H1 (cell line): Measurements from ENCODE around the gene PSMB3. TPM values are rescaled to one million over a fixed set of nuclear protein-coding genes. Genes with fewer than 3 reads are reported as not detected.

ENCODE experiments used
- CTCF ChIA-PET: fragments of 300-600 bp; sonication (Branson Sonifier 250); formaldehyde crosslinking; loops from one replicate; lab custom pipeline; 2021; ENCODE audit not compliant: partially characterized antibody; lab: Charles Lee
- POLR2A ChIA-PET: fragments of 300-600 bp; sonication (Branson Sonifier 250); formaldehyde crosslinking; loops from one replicate; lab custom pipeline; 2021; ENCODE audit warnings: inconsistent platforms; ENCODE audit not compliant: partially characterized antibody; lab: Charles Lee
- DNase-seq, 2 experiments: peaks; one replicate each; pipeline versions ENCODE4 v3.0.0 to v3.0.0-alpha.2; 2010 to 2022; ENCODE audit warnings: low spot score in 2 of 2, low read depth in 1 of 2, mixed read lengths in 1 of 2
- FAIRE-seq: peaks from 2 replicates; lab custom pipeline; 2011; peaks lifted over from hg19 to GRCh38; lab: Jason Lieb, UNC
- H2AFZ ChIP-seq: 2 replicates; pipeline ENCODE4 v1.8.1; 2012; ENCODE audit warnings: low read length, inconsistent platforms
- H2AK5ac ChIP-seq: 2 replicates; pipeline ENCODE4 v1.6.1; 2013; ENCODE audit warnings: low read depth, low read length
- H2BK120ac ChIP-seq: replicated peaks from 2 replicates; pipeline ENCODE3; 2013; ENCODE audit warnings: low read depth, low read length, inconsistent platforms
- H2BK12ac ChIP-seq: 2 replicates; pipeline ENCODE4 v1.6.1; 2013; ENCODE audit warnings: low read depth, low read length
- H2BK15ac ChIP-seq: 2 replicates; pipeline ENCODE4 v1.6.1; 2013; ENCODE audit warnings: low read length
- H2BK20ac ChIP-seq: 2 replicates; pipeline ENCODE4 v1.6.1; 2013; ENCODE audit warnings: low read length
- H2BK5ac ChIP-seq: 2 replicates; pipeline ENCODE4 v1.6.1; 2013; ENCODE audit warnings: low read depth, low read length
- H3K14ac ChIP-seq: 2 replicates; pipeline ENCODE4 v1.6.1; 2013; ENCODE audit warnings: inconsistent platforms; ENCODE audit not compliant: insufficient read length
- H3K18ac ChIP-seq: 2 replicates; pipeline ENCODE4 v1.6.1; 2013; ENCODE audit warnings: low read length; ENCODE audit errors: extremely low read depth
- H3K23ac ChIP-seq: 2 replicates; pipeline ENCODE4 v1.6.1; 2013; ENCODE audit warnings: inconsistent platforms; ENCODE audit not compliant: insufficient read length
- H3K23me2 ChIP-seq: 2 replicates; pipeline ENCODE4 v1.6.1; 2013; ENCODE audit warnings: low read depth, low read length
- H3K27ac ChIP-seq: 2 replicates; pipeline ENCODE4 v1.6.1; 2011; ENCODE audit warnings: low read depth, low read length, inconsistent platforms
- H3K27me3 ChIP-seq, 4 experiments: replicated peaks in 1 of 4; 1 replicate in 1 of 4; 2 replicates in 3 of 4; pipeline versions ENCODE4 v1.6.1 to v1.8.1; 2011 to 2013; ENCODE audit warnings: low read length in 3 of 4, mild to moderate bottlenecking in 3 of 4, inconsistent platforms in 2 of 4, mixed read lengths in 2 of 4, moderate library complexity in 1 of 4; ENCODE audit not compliant: control insufficient read depth in 3 of 4, insufficient read depth in 3 of 4; ENCODE audit errors: extremely low read depth in 1 of 4
- H3K36me3 ChIP-seq, 4 experiments: 2 replicates each; pipeline versions ENCODE4 v1.6.1 to v1.8.1; 2011 to 2013; ENCODE audit warnings: mild to moderate bottlenecking in 4 of 4, low read length in 3 of 4, moderate library complexity in 2 of 4, control low read depth in 1 of 4, inconsistent platforms in 1 of 4; ENCODE audit not compliant: insufficient read depth in 4 of 4, control insufficient read depth in 2 of 4
- H3K4ac ChIP-seq: replicated peaks from 2 replicates; pipeline ENCODE3; 2013; ENCODE audit warnings: low read length, low read depth, mixed read lengths, inconsistent platforms; ENCODE audit not compliant: insufficient read length
- H3K4me1 ChIP-seq, 4 experiments: replicated peaks in 1 of 4; 1 replicate in 1 of 4; 2 replicates in 3 of 4; pipeline versions ENCODE4 v1.6.1 to v1.8.1; 2011 to 2013; ENCODE audit warnings: low read length in 3 of 4, inconsistent platforms in 2 of 4, mixed read lengths in 1 of 4; ENCODE audit not compliant: insufficient read depth in 4 of 4, control insufficient read depth in 3 of 4
- H3K4me2 ChIP-seq, 2 experiments: 2 replicates each; pipeline versions ENCODE4 v1.6.1 to v1.8.1; 2011 to 2013; ENCODE audit warnings: low read depth in 2 of 2, low read length in 2 of 2, control low read depth in 1 of 2, inconsistent platforms in 1 of 2, mild to moderate bottlenecking in 1 of 2; ENCODE audit not compliant: insufficient read depth in 1 of 2
- H3K4me3 ChIP-seq, 4 experiments: fragments of 200-600, 300-600 bp in 1 of 4; sonication (generic), shearing (Covaris generic), sonication (Bioruptor Twin) in 1 of 4; 2 replicates each; pipeline versions ENCODE4 v1.5.1 to v1.8.1; 2011 to 2016; ENCODE audit warnings: low read length in 4 of 4, low read depth in 3 of 4, control low read depth in 2 of 4, inconsistent platforms in 2 of 4, mild to moderate bottlenecking in 2 of 4, mixed read lengths in 1 of 4, moderate library complexity in 1 of 4; ENCODE audit not compliant: insufficient read depth in 2 of 4; ENCODE audit errors: extremely low read depth in 1 of 4
- H3K56ac ChIP-seq: replicated peaks from 2 replicates; pipeline ENCODE3; 2013; ENCODE audit warnings: low read depth, mild to moderate bottlenecking, mixed read lengths, low read length, inconsistent platforms; ENCODE audit not compliant: insufficient read length
- H3K79me1 ChIP-seq: 2 replicates; pipeline ENCODE4 v1.6.1; 2013; ENCODE audit warnings: low read depth, low read length, control low read depth
- H3K79me2 ChIP-seq, 2 experiments: 2 replicates each; pipeline versions ENCODE4 v1.6.1 to v1.8.1; 2012 to 2013; ENCODE audit warnings: low read length in 2 of 2, mild to moderate bottlenecking in 2 of 2, inconsistent platforms in 1 of 2; ENCODE audit not compliant: insufficient read depth in 2 of 2, control insufficient read depth in 1 of 2
- H3K9ac ChIP-seq, 4 experiments: replicated peaks in 1 of 4; 1 replicate in 1 of 4; 2 replicates in 3 of 4; pipeline versions ENCODE4 v1.6.1 to v1.8.1; 2011 to 2013; ENCODE audit warnings: low read depth in 3 of 4, low read length in 3 of 4, control low read depth in 2 of 4, mild to moderate bottlenecking in 2 of 4, moderate library complexity in 2 of 4, inconsistent platforms in 1 of 4; ENCODE audit errors: extremely low read depth in 1 of 4
- H3K9me3 ChIP-seq, 2 experiments: 2 replicates each; pipeline versions ENCODE4 v1.6.1 to v1.8.1; 2012 to 2013; ENCODE audit warnings: mild to moderate bottlenecking in 2 of 2, moderate library complexity in 2 of 2, control low read depth in 1 of 2, inconsistent platforms in 1 of 2, low read depth in 1 of 2, low read length in 1 of 2, mixed read lengths in 1 of 2; ENCODE audit not compliant: insufficient read depth in 2 of 2
- H4K20me1 ChIP-seq, 2 experiments: replicated peaks in 1 of 2; 2 replicates each; pipeline versions ENCODE3 to v1.8.1; 2011 to 2013; ENCODE audit warnings: inconsistent platforms in 2 of 2, low read length in 2 of 2, mild to moderate bottlenecking in 1 of 2; ENCODE audit not compliant: insufficient read depth in 2 of 2, control insufficient read depth in 1 of 2
- H4K5ac ChIP-seq: 2 replicates; pipeline ENCODE4 v1.6.1; 2013; ENCODE audit warnings: low read length, low read depth, mixed read lengths, inconsistent platforms; ENCODE audit not compliant: insufficient read length
- H4K8ac ChIP-seq: 2 replicates; pipeline ENCODE4 v1.8.0; 2013; ENCODE audit warnings: mild to moderate bottlenecking, moderate library complexity, low read length, inconsistent platforms; ENCODE audit not compliant: insufficient read depth; ENCODE audit errors: extremely low read depth
- H4K91ac ChIP-seq: replicated peaks from 2 replicates; pipeline ENCODE3; 2013; ENCODE audit warnings: low read length, mixed read lengths, inconsistent platforms; ENCODE audit not compliant: insufficient read length
- CBX5 ChIP-seq: fragments of 300-800, 300-1000 bp; sonication (generic); IDR thresholded peaks from 2 replicates; pipeline ENCODE4 v1.7.1; 2016; ENCODE audit warnings: antibody characterized with exemption, low read length, low read depth
- HDAC2 ChIP-seq, 2 experiments: fragments of 300-600 bp in 1 of 2; sonication (generic) in 1 of 2; IDR thresholded peaks; 2 replicates each; pipeline ENCODE4 v1.6.1; 2011 to 2012; ENCODE audit warnings: low read depth in 2 of 2, low read length in 2 of 2, mild to moderate bottlenecking in 2 of 2, moderate library complexity in 2 of 2, borderline replicate concordance in 1 of 2, inconsistent platforms in 1 of 2
- POLR2A ChIP-seq, 2 experiments: IDR thresholded peaks; 1 replicate in 1 of 2; 2 replicates in 1 of 2; pipeline ENCODE4 v1.6.1; 2011; ENCODE audit warnings: low read depth in 2 of 2, low read length in 2 of 2, mild to moderate bottlenecking in 2 of 2; ENCODE audit errors: control extremely low read depth in 1 of 2
- POU5F1 ChIP-seq: IDR thresholded peaks from 2 replicates; pipeline ENCODE4 v1.6.1; 2011; ENCODE audit warnings: low read depth, mild to moderate bottlenecking, low read length, moderate library complexity
- SIX5 ChIP-seq: IDR thresholded peaks from 2 replicates; pipeline ENCODE4 v1.6.1; 2011; ENCODE audit warnings: mild to moderate bottlenecking, low read depth, low read length
- TAF7 ChIP-seq: optimal IDR thresholded peaks from 2 replicates; pipeline ENCODE3; 2011; ENCODE audit warnings: low read depth, mild to moderate bottlenecking, inconsistent platforms, low read length, moderate library complexity, borderline replicate concordance
- YY1 ChIP-seq: IDR thresholded peaks from 2 replicates; pipeline ENCODE4 v1.6.1; 2011; ENCODE audit warnings: low read depth, mild to moderate bottlenecking, low read length
- polyA plus RNA-seq, 7 experiments: library from polyadenylated mRNA; depleted of rRNA in 3 of 7; stranded (reverse) in 5 of 7; unstranded in 2 of 7; fragments of >200 nt in 5 of 7; fragments of 200-250 nt in 2 of 7; gene quantifications; 1 replicate in 5 of 7; 2 replicates in 1 of 7; 4 replicates in 1 of 7; pipeline versions ENCODE4 v1.2.1 to v1.2.3, GENCODE V29; 2011 to 2013; ENCODE audit warnings: missing spikeins in 2 of 7, mixed read lengths in 2 of 7
- total RNA-seq: library from RNA; stranded (reverse); fragmentation: NEBNext Ultra II Directional; extraction: Animal tissue kit (Norgen Biotek cat#: 25700); gene quantifications from 2 replicates; pipeline ENCODE4 v1.2.1, GENCODE V29; 2021

The PSMB3 gene
- total and polyA plus RNA-seq, 2 of the 8 experiments (the other 6 are each of a cell fraction or from before 2014, with no cell fraction given), result 291 to 914 TPM

DNA sequence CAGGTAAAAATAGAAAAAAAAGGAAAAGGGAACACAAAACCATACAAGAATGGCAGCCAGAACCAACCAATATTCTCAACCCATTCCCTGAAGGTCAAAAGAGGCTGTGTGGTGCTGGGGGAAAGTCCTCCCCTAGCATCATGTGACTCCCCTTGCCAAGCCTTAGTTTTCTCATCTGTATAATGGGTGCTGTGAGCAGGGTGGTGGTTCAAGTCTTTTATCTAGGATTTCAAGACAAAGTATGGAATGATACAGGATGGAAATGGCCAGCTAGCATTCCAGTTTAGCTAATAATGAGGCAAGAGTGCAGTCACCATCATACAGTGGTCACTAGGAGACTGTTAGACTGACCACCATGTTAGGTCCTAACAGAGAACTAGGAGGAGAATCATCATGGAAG, 20.7 kb downstream of the PSMB3 start:
- Histone ChIP-seq H3K79me1 (no peaks in the 10 kb centered on the region), H3K14ac (no peak overlapping the region), H3K9me3 (no peaks in the 10 kb centered on the region), H3K36me3 (peaks cover 19 to 65% (median 50%) of the 10 kb centered on the region in 4 experiments), H3K27ac (no peak overlapping the region), H3K27me3 (no peaks in the 10 kb centered on the region), H2BK120ac (no peak overlapping the region), H2BK5ac (no peak overlapping the region), H2BK20ac (no peak overlapping the region), H3K18ac (no peak overlapping the region), H3K23ac (no peak overlapping the region), H2BK15ac (no peak overlapping the region), H4K91ac (no peak overlapping the region), H3K4me2 (no peak overlapping the region), H3K4me1 (no peaks in the 10 kb centered on the region), H4K5ac (no peak overlapping the region), H3K79me2 (no peaks in the 10 kb centered on the region), H3K4ac (no peak overlapping the region), H2AFZ (no peak overlapping the region), H2BK12ac (no peak overlapping the region), H3K56ac (no peak overlapping the region), H3K4me3 (no peak overlapping the region), H4K20me1 (peaks cover 0 to 5% of the 10 kb centered on the region in 2 experiments), H3K23me2 (no peaks in the 10 kb centered on the region), H4K8ac (no peak overlapping the region), H2AK5ac (no peak overlapping the region), H3K9ac (no peak overlapping the region)
- ChIA-PET POLR2A (interaction anchor here (0.8 to 2.1 kb wide), 3 partner anchors 9 to 19 kb away, joined by 4 to 7 read pairs (median 6); no protein-coding TSS in a partner anchor), CTCF (interaction anchor here (1.1 kb wide), 1 partner anchor 15 kb away, joined by 3 read pairs; no protein-coding TSS in a partner anchor)
- no peak for TF ChIP-seq TAF7
- no peak for TF ChIP-seq HDAC2 (IDR thresholded peaks at IDR 0.05; ENCODE audit: borderline replicate concordance in 1 of 2, low read depth in 2 of 2, low read length in 2 of 2)
- no peak for TF ChIP-seq CBX5
- TF ChIP-seq POLR2A (IDR thresholded peaks at IDR 0.05; ENCODE audit: control extremely low read depth in 1 of 2, low read depth in 2 of 2, low read length in 2 of 2), result no peak
- TF ChIP-seq YY1, result no peak
- TF ChIP-seq POU5F1, result no peak
- TF ChIP-seq SIX5, result no peak
- FAIRE-seq (no peak), DNase-seq (no peak)
